GM12878 (cell line): Measurements from ENCODE around the gene ATAD3A. TPM values are rescaled to one million over a fixed set of nuclear protein-coding genes. Genes with fewer than 3 reads are reported as not detected.
"Not testable (repeated sequence)": the region's sequence is repeated elsewhere in the genome, so short reads cannot be mapped to it uniquely, and the experiment has no call there.

Experiments
- ATAC-seq: fragments of 200-7000 bp; cut with Tn5 transposase; 3 replicates; pipeline ENCODE4 v1.9.1; 2020; ENCODE audit warnings: mild to moderate bottlenecking, moderate library complexity
- BruUV-seq: library from RNA; stranded (reverse); fragments of 400-500 nt; replicated peaks from 2 replicates; lab custom pipeline; 2021; lab: Mats Ljungman, UMichigan
- CTCF ChIA-PET: fragments of 300-600 bp; sonication (Branson Sonifier 250); formaldehyde crosslinking; extraction: SDS; loops from one replicate; lab custom pipeline; 2021; ENCODE audit warnings: inconsistent platforms; lab: Yijun Ruan, JAX
- POLR2A ChIA-PET: fragments of 350-600 bp; formaldehyde crosslinking; extraction: SDS; loops from one replicate; lab custom pipeline; 2021; ENCODE audit warnings: inconsistent platforms; lab: Charles Lee
- RAD21 ChIA-PET: fragments of 300-600 bp; sonication (Branson Sonifier 250); formaldehyde crosslinking; loops from one replicate; lab custom pipeline; 2023; ENCODE audit warnings: antibody characterized with exemption; ENCODE audit not compliant: unreplicated experiment; lab: Charles Lee
- SMC1A ChIA-PET: fragments of 300-600 bp; sonication (Branson Sonifier 250); formaldehyde crosslinking; loops from one replicate; lab custom pipeline; 2023; ENCODE audit not compliant: unreplicated experiment, uncharacterized antibody; lab: Charles Lee
- DNase-seq: peaks from one replicate; pipeline ENCODE4 v3.0.0-alpha.2; 2011; ENCODE audit warnings: low read depth, low spot score
- FAIRE-seq: peaks from 3 replicates; lab custom pipeline; 2011; peaks lifted over from hg19 to GRCh38; lab: Jason Lieb, UNC
- H2AFZ ChIP-seq: 2 replicates; pipeline ENCODE4 v1.6.0; 2011; ENCODE audit warnings: low read depth, low read length, control low read depth; ENCODE audit not compliant: control insufficient read depth
- H3K27ac ChIP-seq: 2 replicates; pipeline ENCODE4 v1.5.1; 2011; ENCODE audit warnings: control low read depth; ENCODE audit not compliant: control insufficient read depth, insufficient read depth
- H3K27me3 ChIP-seq, 2 experiments: replicated peaks in 1 of 2; 2 replicates each; pipeline versions ENCODE4 v1.6.0 to v1.6.1; 2011; ENCODE audit warnings: low read length in 1 of 2; ENCODE audit not compliant: control insufficient read depth in 2 of 2, insufficient read depth in 2 of 2
- H3K36me3 ChIP-seq, 2 experiments: 2 replicates each; pipeline ENCODE4 v1.5.1; 2011; ENCODE audit warnings: low read length in 1 of 2; ENCODE audit not compliant: control insufficient read depth in 2 of 2, insufficient read depth in 2 of 2
- H3K4me1 ChIP-seq: 2 replicates; pipeline ENCODE4 v1.6.1; 2011; ENCODE audit warnings: mild to moderate bottlenecking, low read length, moderate library complexity, mixed read lengths; ENCODE audit not compliant: control insufficient read depth, insufficient read depth
- H3K4me2 ChIP-seq: 2 replicates; pipeline ENCODE4 v1.6.0; 2011; ENCODE audit warnings: control low read depth; ENCODE audit not compliant: control insufficient read depth, insufficient read depth
- H3K4me3 ChIP-seq: fragments of 200-600 bp; sonication (generic); 2 replicates; pipeline ENCODE4 v1.5.1; 2016
- H3K79me2 ChIP-seq: 2 replicates; pipeline ENCODE4 v1.6.0; 2011; ENCODE audit warnings: low read length; ENCODE audit not compliant: control insufficient read depth, insufficient read depth
- H3K9ac ChIP-seq: 2 replicates; pipeline ENCODE4 v1.8.0; 2011; ENCODE audit warnings: low read length, control low read depth, mixed read lengths; ENCODE audit not compliant: control insufficient read depth, insufficient read depth
- H3K9me3 ChIP-seq: replicated peaks from 3 replicates; pipeline ENCODE4 v1.5.1; 2011; ENCODE audit warnings: mild to moderate bottlenecking, low read length; ENCODE audit not compliant: control insufficient read depth, insufficient read depth
- H4K20me1 ChIP-seq: 2 replicates; pipeline ENCODE4 v1.6.0; 2011; ENCODE audit not compliant: control insufficient read depth, insufficient read depth
- MTA3 ChIP-seq: IDR thresholded peaks from 2 replicates; pipeline ENCODE4 v1.6.1; 2012; ENCODE audit warnings: low read length, inconsistent platforms, borderline replicate concordance
- POLR2A ChIP-seq: IDR thresholded peaks from 2 replicates; pipeline ENCODE4 v1.6.1; 2011; ENCODE audit warnings: low read depth, mild to moderate bottlenecking, low read length
- SP1 ChIP-seq: IDR thresholded peaks from one replicate; pipeline ENCODE4 v1.6.1; 2011; ENCODE audit warnings: low read depth, low read length
- WGBS: methylation state at CpG from one replicate; pipeline ENCODE4 v1.1.6; 2016; ENCODE audit warnings: low lambda C conversion rate; ENCODE audit not compliant: insufficient replicate concordance, insufficient coverage; ENCODE audit errors: missing lambda C conversion rate; 5-methylcytosine and 5-hydroxymethylcytosine counted together
- in situ Hi-C: fragments of 300-500 bp; cut with MboI; formaldehyde crosslinking; loops from 9 replicates; pipeline ENCODE4 v1.14.3; 2018; ENCODE audit warnings: mixed read lengths
- intact Hi-C: fragments of 100-400 bp; cut with micrococcal nuclease; formaldehyde crosslinking; loops from one replicate; pipeline ENCODE4 v1.14.2; 2022; ENCODE audit not compliant: unreplicated experiment
- polyA plus RNA-seq, 11 experiments: library from polyadenylated mRNA; depleted of rRNA in 4 of 11; unstranded in 6 of 11; stranded (reverse) in 5 of 11; fragments of >200 nt; fragmentation: Nextera tagmentation in 4 of 11; fragmentation: Illumina TruSeq in 1 of 11; extraction: Ambion mirVana in 4 of 11; extraction: Trizol in 1 of 11; gene quantifications; 1 replicate in 1 of 11; 2 replicates in 10 of 11; pipeline versions ENCODE4 v1.2.1 to v1.2.3, GENCODE V29; 2011 to 2016; ENCODE audit warnings: inconsistent platforms in 2 of 11, missing spikeins in 2 of 11, low read depth in 1 of 11
- total RNA-seq, 4 experiments: library from RNA; depleted of rRNA in 3 of 4; stranded (reverse); fragments of >200 nt in 3 of 4; fragmentation: Illumina TruSeq in 1 of 4; extraction: Trizol in 1 of 4; gene quantifications; 2 replicates each; pipeline versions ENCODE4 v1.2.1 to v1.2.3, GENCODE V29; 2013 to 2021
- TF ChIP-seq, protein P1 (sequence below), 3 experiments: IDR thresholded peaks in 2 of 3; conservative IDR thresholded peaks in 1 of 3; 2 replicates each; pipeline ENCODE4 v1.5.1; 2011; ENCODE audit warnings: low read depth in 3 of 3, low read length in 3 of 3, mild to moderate bottlenecking in 3 of 3, control low read depth in 2 of 3, moderate library complexity in 2 of 3, inconsistent platforms in 1 of 3, mixed read lengths in 1 of 3; ENCODE audit not compliant: control insufficient read depth in 2 of 3, insufficient read depth in 1 of 3; ENCODE audit errors: extremely low read depth in 1 of 3

The ATAD3A gene
- total and polyA plus RNA-seq, 10 of the 15 experiments (the other 5 are each of a cell fraction or from before 2014, with no cell fraction given): 0.05 to 93.5 (median 38.9) TPM

DNA sequence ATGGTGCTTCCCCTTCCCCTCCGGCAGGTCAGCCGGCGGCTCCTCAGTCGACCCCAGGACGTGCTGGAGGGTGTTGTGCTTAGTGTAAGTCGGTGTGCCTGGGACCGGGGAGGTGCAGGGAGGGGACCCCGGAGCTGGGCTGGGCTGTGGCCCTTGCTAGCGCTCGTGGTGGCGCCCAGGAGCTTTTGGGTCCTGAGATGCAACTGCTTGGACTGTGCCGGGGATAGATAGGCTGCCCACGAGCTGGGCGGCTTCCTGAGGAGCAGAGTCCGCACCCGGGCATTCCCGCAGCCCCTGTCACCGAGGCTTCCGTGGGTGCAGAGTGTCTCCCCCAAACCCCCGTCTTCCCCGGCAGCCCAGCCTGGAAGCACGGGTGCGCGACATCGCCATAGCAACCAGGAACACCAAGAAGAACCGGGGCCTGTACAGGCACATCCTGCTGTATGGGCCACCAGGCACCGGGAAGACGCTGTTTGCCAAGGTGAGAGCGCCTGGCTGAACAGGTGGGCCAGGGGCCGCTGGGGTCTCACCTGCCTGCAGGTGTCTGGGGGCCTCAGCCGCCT lies 26.1 kb upstream of the ATAD3A start:
- BruUV-seq, H2AFZ ChIP-seq, CTCF ChIA-PET, RAD21 ChIA-PET, H3K4me2 ChIP-seq, H3K9ac ChIP-seq, intact Hi-C loops, ATAC-seq, in situ Hi-C loops, H3K4me1 ChIP-seq, H3K27me3 ChIP-seq, DNase-seq, POLR2A ChIA-PET, H3K79me2 ChIP-seq, SMC1A ChIA-PET, FAIRE-seq, H3K9me3 ChIP-seq, H3K27ac ChIP-seq, H3K4me3 ChIP-seq, H4K20me1 ChIP-seq: not testable (repeated sequence)
- H3K36me3 ChIP-seq: peaks cover 0 to 22% of the 10 kb centered on the region in 2 experiments; a peak in 3 of 4 replicates
- WGBS: 92% methylated on average over 24 of the region's 31 CpGs

DNA sequence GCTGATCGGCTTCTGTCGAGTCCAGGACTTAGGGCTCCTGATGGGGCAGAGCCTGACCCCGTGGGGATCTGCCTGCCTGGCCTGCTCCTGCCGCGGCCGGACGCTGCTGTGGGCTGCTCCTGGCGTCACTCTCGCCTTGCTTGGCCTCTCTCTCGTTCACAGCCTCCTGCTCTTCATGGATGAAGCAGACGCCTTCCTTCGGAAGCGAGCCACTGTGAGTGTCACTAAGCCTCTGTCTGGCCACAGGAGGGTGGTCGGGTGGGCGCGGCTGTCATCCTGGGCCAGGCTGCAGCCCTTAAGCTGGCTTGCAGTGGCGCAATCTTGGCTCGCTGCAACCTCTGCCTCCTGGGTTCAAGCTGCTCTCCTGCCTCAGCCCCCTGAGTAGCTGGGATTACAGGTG lies 24.3 kb upstream of the ATAD3A start:
- no TSS peak for BruUV-seq
- intact Hi-C loops: no loop called here
- no peak overlapping the region for H3K4me3 ChIP-seq
- H3K4me2 ChIP-seq: no peak overlapping the region
- no peak for FAIRE-seq
- H3K79me2 ChIP-seq: no peaks in the 10 kb centered on the region
- WGBS: 92% methylated on average over 18 of the region's 18 CpGs
- ChIA-PET CTCF (no interaction called here), SMC1A (no interaction called here), RAD21 (no interaction called here), POLR2A (interaction anchor here (0.8 kb wide), 1 partner anchor 12 kb away, joined by 5 read pairs; no protein-coding TSS in a partner anchor)
- no peaks in the 10 kb centered on the region for H3K4me1 ChIP-seq
- no peaks in the 10 kb centered on the region for H3K27me3 ChIP-seq
- no peak overlapping the region for H3K9ac ChIP-seq
- DNase-seq: no peak
- peaks cover 6 to 28% of the 10 kb centered on the region in 2 experiments; a peak in 3 of 4 replicates for H3K36me3 ChIP-seq
- ATAC-seq: no peak
- TF ChIP-seq, protein P1, sequence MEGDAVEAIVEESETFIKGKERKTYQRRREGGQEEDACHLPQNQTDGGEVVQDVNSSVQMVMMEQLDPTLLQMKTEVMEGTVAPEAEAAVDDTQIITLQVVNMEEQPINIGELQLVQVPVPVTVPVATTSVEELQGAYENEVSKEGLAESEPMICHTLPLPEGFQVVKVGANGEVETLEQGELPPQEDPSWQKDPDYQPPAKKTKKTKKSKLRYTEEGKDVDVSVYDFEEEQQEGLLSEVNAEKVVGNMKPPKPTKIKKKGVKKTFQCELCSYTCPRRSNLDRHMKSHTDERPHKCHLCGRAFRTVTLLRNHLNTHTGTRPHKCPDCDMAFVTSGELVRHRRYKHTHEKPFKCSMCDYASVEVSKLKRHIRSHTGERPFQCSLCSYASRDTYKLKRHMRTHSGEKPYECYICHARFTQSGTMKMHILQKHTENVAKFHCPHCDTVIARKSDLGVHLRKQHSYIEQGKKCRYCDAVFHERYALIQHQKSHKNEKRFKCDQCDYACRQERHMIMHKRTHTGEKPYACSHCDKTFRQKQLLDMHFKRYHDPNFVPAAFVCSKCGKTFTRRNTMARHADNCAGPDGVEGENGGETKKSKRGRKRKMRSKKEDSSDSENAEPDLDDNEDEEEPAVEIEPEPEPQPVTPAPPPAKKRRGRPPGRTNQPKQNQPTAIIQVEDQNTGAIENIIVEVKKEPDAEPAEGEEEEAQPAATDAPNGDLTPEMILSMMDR (IDR thresholded peaks at IDR 0.05 in 2 of 3, conservative IDR thresholded peaks at IDR 0.05 in 1 of 3; ENCODE audit: control insufficient read depth in 2 of 3, extremely low read depth in 1 of 3, insufficient read depth in 1 of 3, low read depth in 3 of 3, low read length in 3 of 3): no peak
- no peak for TF ChIP-seq SP1
- 0 out of 2 replicates have a peak, but pooled peaks have one; percentile 8 for TF ChIP-seq POLR2A
- TF ChIP-seq MTA3: no peak
- H2AFZ ChIP-seq: no peak overlapping the region
- no peak overlapping the region for H3K27ac ChIP-seq
- in situ Hi-C loops: no loop called here
- peaks cover 6% of the 10 kb centered on the region; the same call in 2 of the 3 replicates for H3K9me3 ChIP-seq
- no peaks in the 10 kb centered on the region for H4K20me1 ChIP-seq
